ENCODE data around the gene NAXE. TPM values are rescaled to one million over a fixed set of nuclear protein-coding genes. Genes with fewer than 3 reads are reported as not detected.

The NAXE gene
- total and polyA plus RNA-seq, 12 donors: 49.4 to 132 (median 101) TPM

DNA sequence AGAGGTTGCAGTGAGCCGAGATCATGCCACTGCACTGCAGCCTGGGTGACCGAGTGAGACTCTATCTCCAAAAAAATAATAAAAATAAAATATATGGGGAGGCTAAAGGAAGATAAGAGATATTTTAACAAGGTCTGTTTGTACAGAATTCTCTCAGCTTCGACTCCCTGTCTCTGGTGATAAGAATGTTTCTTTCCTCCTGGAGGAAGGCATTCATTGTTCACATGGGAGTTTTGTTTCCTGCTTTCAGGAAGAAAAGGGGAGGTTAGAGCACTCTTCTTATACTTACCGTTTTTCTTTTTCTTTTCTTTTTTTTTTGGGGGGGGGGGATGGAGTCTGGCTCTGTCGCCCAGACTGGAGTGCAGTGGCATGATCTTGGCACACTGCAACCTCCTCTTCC lies 2.0 kb upstream of the NAXE start:
- no peaks in the 10 kb centered on the region for H3K9me3 ChIP-seq (replicated peaks in 1 of 3)
- 44 to 51% (median 50%) methylated on average over 5 of the region's 5 CpGs for WGBS, 4 donors
- no peak overlapping the region for H3K27ac ChIP-seq
- H3K4me1 ChIP-seq (replicated peaks in 1 of 2): peaks cover 6 to 13% of the 10 kb centered on the region in 2 donors
- TF ChIP-seq POLR2A (IDR thresholded peaks at IDR 0.05): no peak
- TF ChIP-seq, protein P1, sequence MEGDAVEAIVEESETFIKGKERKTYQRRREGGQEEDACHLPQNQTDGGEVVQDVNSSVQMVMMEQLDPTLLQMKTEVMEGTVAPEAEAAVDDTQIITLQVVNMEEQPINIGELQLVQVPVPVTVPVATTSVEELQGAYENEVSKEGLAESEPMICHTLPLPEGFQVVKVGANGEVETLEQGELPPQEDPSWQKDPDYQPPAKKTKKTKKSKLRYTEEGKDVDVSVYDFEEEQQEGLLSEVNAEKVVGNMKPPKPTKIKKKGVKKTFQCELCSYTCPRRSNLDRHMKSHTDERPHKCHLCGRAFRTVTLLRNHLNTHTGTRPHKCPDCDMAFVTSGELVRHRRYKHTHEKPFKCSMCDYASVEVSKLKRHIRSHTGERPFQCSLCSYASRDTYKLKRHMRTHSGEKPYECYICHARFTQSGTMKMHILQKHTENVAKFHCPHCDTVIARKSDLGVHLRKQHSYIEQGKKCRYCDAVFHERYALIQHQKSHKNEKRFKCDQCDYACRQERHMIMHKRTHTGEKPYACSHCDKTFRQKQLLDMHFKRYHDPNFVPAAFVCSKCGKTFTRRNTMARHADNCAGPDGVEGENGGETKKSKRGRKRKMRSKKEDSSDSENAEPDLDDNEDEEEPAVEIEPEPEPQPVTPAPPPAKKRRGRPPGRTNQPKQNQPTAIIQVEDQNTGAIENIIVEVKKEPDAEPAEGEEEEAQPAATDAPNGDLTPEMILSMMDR (IDR thresholded peaks at IDR 0.05): no peak
- H3K4me3 ChIP-seq: no peak overlapping the region
- intact Hi-C loops (cut with DNase I): no loop called here
- H3K36me3 ChIP-seq (replicated peaks in 1 of 2): peaks cover 0 to 3% of the 10 kb centered on the region in 2 donors
- no peak for DNase-seq
- H3K27me3 ChIP-seq: no peaks in the 10 kb centered on the region

DNA sequence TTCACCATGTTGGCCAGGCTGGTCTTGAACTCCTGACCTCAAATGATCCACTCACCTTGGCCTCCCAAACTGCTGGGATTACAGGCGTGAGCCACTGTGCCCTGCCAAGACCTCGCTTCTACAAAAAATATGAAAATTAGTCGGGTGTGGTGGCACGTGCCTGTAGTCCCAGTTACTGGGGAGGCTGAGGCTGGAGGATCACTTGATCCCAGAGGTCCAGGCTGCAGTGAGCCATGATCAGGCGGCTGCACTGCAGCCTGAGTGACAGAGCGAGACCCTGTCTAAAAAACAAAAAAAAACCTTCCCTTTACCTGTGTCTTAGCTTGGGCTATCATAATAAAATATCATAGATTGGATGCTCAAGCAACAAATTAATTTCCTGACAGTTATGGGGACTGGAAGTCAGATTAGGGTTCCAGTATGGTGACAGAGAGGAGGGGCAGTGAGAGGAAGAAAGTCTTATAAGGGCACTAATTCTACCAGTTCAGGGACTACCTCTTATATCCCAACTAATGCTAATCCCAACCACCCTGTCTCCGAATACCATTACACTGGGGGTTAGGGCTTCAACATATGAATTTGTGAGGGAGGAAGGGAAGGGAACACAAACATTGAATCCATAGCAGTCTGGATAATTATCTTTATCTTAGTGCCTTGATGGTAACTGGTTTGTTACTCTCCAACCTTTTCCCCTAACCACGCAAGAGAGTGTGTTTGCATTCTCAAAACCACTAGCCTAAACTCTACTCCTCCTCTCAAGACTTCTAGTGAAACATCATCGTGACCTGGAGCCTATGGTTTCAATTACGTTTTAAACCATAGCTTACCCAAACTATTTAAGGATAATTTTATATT lies 1.0 kb upstream of the NAXE start:
- TF ChIP-seq, protein P1 (IDR thresholded peaks at IDR 0.05): no peak
- H3K36me3 ChIP-seq (replicated peaks in 1 of 2): peaks cover 0 to 13% of the 10 kb centered on the region in 2 donors
- H3K4me3 ChIP-seq: no peak overlapping the region
- WGBS, 4 donors: 83 to 85% (median 84%) methylated on average over 9 to 10 of the region's 10 CpGs
- no peak for DNase-seq
- H3K27me3 ChIP-seq: no peaks in the 10 kb centered on the region
- H3K4me1 ChIP-seq (replicated peaks in 1 of 2): peaks cover 6 to 13% of the 10 kb centered on the region in 2 donors
- peak overlapping the region in 2 of 5 donors; percentile 81 to 90 for H3K27ac ChIP-seq
- intact Hi-C loops (cut with DNase I): no loop called here
- no peaks in the 10 kb centered on the region for H3K9me3 ChIP-seq (replicated peaks in 1 of 3)

DNA sequence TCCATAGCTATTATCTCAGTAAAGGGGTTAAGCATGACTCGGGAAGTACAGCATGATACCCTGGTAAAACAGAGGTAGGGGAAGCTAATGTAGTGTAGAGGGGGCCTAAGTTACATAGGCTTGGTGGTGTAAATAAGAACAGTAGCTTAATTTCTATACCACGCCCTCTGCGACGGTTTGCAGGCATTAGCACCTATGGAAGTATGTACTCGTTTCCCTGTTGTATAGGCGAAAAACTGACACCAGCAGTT lies 470 bp upstream of the NAXE start:
- peaks cover 0 to 19% of the 10 kb centered on the region in 2 donors for H3K36me3 ChIP-seq (replicated peaks in 1 of 2)
- peaks cover 6 to 13% of the 10 kb centered on the region in 2 donors for H3K4me1 ChIP-seq (replicated peaks in 1 of 2)
- WGBS, 4 donors: 24 to 28% (median 26%) methylated on average over 6 of the region's 6 CpGs
- no peak for DNase-seq
- peak overlapping the region; percentile 63 to 90 (median 76) for H3K27ac ChIP-seq
- H3K9me3 ChIP-seq (replicated peaks in 1 of 3): no peaks in the 10 kb centered on the region
- H3K4me3 ChIP-seq: peak overlapping the region in 3 of 4 donors; percentile 5 to 88 (median 77)
- TF ChIP-seq POLR2A (IDR thresholded peaks at IDR 0.05): no peak
- TF ChIP-seq, protein P1 (IDR thresholded peaks at IDR 0.05): no peak
- H3K27me3 ChIP-seq: no peaks in the 10 kb centered on the region
- intact Hi-C loops (cut with DNase I): no loop called here

DNA sequence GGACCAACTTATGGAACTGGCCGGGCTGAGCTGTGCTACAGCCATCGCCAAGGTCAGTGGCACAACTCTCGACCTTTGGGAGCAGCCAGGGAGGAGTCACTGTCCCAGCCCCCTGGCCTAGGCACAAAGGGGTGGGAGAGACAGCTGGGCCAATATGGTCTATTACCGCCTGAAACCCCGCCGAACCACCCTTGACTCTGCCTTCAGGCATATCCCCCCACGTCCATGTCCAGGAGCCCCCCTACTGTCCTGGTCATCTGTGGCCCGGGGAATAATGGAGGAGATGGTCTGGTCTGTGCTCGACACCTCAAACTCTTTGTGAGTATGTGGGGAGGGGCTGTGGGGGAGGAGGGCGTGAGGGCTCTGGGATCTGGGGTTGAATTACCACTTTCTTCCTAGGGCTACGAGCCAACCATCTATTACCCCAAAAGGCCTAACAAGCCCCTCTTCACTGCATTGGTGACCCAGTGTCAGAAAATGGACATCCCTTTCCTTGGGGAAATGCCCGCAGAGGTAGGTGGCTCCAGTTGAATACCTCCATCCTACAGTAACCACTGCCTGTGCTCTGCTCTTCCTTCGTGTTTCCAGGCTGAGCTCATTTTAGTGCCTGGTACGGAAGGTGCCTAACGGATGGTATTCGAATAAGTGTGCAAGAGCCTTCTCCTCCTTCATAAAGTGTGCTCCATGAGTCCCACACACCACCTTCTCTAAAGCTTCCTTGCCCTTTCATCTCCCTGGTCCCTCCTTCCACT lies 758 bp downstream of the NAXE start:
- no peak for TF ChIP-seq POLR2A (IDR thresholded peaks at IDR 0.05)
- TF ChIP-seq, protein P1 (IDR thresholded peaks at IDR 0.05): no peak
- WGBS, 4 donors: 57 to 88% (median 63%) methylated on average over 6 to 16 of the region's 16 CpGs
- peaks cover 6 to 13% of the 10 kb centered on the region in 2 donors for H3K4me1 ChIP-seq (replicated peaks in 1 of 2)
- H3K9me3 ChIP-seq (replicated peaks in 1 of 3): no peaks in the 10 kb centered on the region
- H3K27me3 ChIP-seq: no peaks in the 10 kb centered on the region
- intact Hi-C loops (cut with DNase I): no loop called here
- H3K4me3 ChIP-seq: peak overlapping the region; percentile 8 to 88 (median 68)
- no peak for DNase-seq
- peaks cover 0 to 30% of the 10 kb centered on the region in 2 donors for H3K36me3 ChIP-seq (replicated peaks in 1 of 2)
- peak overlapping the region in 4 of 5 donors; percentile 72 to 90 (median 78) for H3K27ac ChIP-seq
